Measurements from ENCODE around the gene KCNQ1. TPM values are rescaled to one million over a fixed set of nuclear protein-coding genes. Genes with fewer than 3 reads are reported as not detected.

The KCNQ1 gene
- total RNA-seq, 1 experiment from 2014 or later, result 2.5 TPM

DNA sequence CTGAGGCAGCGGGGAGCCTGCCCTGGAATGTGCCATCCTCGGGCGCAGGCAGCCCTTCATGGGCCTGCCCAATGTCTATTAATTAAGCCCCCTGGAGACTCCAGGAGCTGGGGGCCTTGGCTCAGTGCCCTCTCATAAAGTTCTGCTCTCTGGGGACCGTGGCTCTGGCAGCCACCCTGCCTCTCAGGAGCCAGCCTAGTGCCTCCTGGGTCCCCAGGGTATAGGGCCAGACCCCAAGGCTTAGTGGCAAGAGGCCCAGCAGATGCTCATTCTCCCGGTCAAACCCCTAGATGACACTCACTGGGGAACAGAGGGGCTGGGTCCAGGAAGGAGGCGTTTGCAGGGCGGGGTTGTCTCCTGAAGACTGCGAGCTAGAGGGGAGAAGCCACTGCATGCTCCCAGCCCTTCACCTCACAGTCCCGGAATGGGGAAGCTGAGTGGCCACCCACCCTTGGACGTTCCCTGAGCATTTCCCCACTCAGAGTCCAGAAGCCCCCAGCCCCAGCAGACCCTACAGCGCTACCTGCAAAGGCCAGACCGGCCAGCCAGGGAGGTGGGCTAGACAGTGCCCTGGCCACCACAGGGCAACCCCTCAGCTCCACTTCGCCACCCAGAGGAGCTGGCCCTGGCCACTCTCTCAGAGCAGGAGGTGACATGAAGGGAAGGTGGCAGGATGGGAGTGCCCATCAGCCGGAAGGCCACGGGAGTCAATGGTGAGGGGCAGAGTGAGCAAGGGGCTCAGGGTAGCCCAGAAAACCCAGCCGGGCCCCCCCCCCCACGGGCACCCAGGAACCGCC, 357.8 kb downstream of the KCNQ1 start (continued):
- TF ChIP-seq, protein P1, sequence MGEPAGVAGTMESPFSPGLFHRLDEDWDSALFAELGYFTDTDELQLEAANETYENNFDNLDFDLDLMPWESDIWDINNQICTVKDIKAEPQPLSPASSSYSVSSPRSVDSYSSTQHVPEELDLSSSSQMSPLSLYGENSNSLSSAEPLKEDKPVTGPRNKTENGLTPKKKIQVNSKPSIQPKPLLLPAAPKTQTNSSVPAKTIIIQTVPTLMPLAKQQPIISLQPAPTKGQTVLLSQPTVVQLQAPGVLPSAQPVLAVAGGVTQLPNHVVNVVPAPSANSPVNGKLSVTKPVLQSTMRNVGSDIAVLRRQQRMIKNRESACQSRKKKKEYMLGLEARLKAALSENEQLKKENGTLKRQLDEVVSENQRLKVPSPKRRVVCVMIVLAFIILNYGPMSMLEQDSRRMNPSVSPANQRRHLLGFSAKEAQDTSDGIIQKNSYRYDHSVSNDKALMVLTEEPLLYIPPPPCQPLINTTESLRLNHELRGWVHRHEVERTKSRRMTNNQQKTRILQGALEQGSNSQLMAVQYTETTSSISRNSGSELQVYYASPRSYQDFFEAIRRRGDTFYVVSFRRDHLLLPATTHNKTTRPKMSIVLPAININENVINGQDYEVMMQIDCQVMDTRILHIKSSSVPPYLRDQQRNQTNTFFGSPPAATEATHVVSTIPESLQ (CRISPR knock-in tag; IDR thresholded peaks at IDR 0.05), result no peak
- TF ChIP-seq, protein P2, sequence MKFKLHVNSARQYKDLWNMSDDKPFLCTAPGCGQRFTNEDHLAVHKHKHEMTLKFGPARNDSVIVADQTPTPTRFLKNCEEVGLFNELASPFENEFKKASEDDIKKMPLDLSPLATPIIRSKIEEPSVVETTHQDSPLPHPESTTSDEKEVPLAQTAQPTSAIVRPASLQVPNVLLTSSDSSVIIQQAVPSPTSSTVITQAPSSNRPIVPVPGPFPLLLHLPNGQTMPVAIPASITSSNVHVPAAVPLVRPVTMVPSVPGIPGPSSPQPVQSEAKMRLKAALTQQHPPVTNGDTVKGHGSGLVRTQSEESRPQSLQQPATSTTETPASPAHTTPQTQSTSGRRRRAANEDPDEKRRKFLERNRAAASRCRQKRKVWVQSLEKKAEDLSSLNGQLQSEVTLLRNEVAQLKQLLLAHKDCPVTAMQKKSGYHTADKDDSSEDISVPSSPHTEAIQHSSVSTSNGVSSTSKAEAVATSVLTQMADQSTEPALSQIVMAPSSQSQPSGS (CRISPR knock-in tag; IDR thresholded peaks at IDR 0.05; ENCODE audit: borderline replicate concordance, low read depth), result no peak
- TF ChIP-seq ELF4 (CRISPR knock-in tag; IDR thresholded peaks at IDR 0.05; ENCODE audit: low read depth) (no peak), ZNF317 (CRISPR knock-in tag; IDR thresholded peaks at IDR 0.05; ENCODE audit: borderline replicate concordance, low read depth) (no peak)

DNA sequence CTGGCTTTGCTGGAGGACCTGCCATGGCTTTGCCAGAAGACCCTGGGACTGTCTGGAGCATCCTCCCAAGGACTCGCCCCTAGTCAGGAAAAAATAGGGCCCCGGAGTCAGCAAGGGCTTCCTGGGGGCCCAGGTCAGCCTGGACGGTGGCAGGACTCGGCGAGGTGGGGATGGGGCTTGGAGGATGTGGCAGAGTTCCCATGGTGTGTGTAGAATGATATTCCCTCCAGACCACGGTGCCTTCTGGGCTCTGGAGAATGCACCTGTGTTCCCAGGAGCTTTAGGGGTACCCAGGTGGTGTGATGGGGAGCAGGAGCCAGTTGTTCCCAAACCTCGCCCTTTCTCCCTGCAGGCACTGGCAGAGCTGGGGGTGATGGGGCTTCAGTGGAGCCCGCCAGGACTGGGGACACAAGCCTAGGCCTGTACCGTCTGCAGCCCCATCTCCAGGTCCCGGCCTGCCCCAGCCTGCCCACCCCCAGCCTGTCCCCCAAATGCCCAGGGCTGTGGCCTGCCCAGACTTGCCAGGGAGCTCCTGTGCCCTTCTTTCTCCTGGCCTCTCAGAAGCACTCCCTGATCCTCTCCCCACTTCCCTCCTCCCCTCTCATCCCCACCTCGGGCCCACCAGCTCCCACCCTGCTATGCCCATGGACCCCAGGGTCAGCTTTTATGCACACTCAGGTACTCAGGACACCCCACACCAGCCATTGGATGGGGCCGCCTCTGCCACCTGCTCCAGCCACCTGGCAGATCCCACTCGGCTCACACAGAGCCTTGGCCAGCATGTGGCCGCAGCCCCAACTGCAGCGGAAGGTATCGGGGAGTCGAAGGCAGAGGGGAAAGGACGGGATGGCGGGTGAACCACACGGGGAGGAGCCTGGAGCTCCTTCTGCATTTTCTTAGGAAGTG, 358.6 kb downstream of the KCNQ1 start:
- peaks cover 7% of the 10 kb centered on the region for H3K36me3 Mint-ChIP-seq
- peaks cover 71% of the 10 kb centered on the region for H3K27me3 Mint-ChIP-seq (ENCODE audit: low read depth)
- ChIA-PET CTCF (interaction anchor here (0.6 kb wide), 1 partner anchor 88 kb away, joined by 3 read pairs; no protein-coding TSS in a partner anchor), POLR2A (no interaction called here)
- H3K27ac Mint-ChIP-seq, result no peak overlapping the region
- DNase-seq (ENCODE audit: low spot score) (peak; percentile 11), ATAC-seq (peak; percentile 14; the same call in 1 of the 2 replicates)
- H3K4me1 Mint-ChIP-seq, result peaks cover 17% of the 10 kb centered on the region
- H3K4me3 Mint-ChIP-seq, result no peak overlapping the region
- H3K9me3 Mint-ChIP-seq, result peaks cover 9% of the 10 kb centered on the region
- TF ChIP-seq TP53 (CRISPR knock-in tag; IDR thresholded peaks at IDR 0.05), result no peak
- no peak for TF ChIP-seq ZBTB21 (CRISPR knock-in tag; IDR thresholded peaks at IDR 0.05; ENCODE audit: borderline replicate concordance)
- TF ChIP-seq, protein P3, sequence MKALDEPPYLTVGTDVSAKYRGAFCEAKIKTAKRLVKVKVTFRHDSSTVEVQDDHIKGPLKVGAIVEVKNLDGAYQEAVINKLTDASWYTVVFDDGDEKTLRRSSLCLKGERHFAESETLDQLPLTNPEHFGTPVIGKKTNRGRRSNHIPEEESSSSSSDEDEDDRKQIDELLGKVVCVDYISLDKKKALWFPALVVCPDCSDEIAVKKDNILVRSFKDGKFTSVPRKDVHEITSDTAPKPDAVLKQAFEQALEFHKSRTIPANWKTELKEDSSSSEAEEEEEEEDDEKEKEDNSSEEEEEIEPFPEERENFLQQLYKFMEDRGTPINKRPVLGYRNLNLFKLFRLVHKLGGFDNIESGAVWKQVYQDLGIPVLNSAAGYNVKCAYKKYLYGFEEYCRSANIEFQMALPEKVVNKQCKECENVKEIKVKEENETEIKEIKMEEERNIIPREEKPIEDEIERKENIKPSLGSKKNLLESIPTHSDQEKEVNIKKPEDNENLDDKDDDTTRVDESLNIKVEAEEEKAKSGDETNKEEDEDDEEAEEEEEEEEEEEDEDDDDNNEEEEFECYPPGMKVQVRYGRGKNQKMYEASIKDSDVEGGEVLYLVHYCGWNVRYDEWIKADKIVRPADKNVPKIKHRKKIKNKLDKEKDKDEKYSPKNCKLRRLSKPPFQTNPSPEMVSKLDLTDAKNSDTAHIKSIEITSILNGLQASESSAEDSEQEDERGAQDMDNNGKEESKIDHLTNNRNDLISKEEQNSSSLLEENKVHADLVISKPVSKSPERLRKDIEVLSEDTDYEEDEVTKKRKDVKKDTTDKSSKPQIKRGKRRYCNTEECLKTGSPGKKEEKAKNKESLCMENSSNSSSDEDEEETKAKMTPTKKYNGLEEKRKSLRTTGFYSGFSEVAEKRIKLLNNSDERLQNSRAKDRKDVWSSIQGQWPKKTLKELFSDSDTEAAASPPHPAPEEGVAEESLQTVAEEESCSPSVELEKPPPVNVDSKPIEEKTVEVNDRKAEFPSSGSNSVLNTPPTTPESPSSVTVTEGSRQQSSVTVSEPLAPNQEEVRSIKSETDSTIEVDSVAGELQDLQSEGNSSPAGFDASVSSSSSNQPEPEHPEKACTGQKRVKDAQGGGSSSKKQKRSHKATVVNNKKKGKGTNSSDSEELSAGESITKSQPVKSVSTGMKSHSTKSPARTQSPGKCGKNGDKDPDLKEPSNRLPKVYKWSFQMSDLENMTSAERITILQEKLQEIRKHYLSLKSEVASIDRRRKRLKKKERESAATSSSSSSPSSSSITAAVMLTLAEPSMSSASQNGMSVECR (CRISPR knock-in tag; IDR thresholded peaks at IDR 0.05; ENCODE audit: borderline replicate concordance), result no peak
- TF ChIP-seq ZNF416 (CRISPR knock-in tag; IDR thresholded peaks at IDR 0.05), result no peak
- TF ChIP-seq, protein P4, sequence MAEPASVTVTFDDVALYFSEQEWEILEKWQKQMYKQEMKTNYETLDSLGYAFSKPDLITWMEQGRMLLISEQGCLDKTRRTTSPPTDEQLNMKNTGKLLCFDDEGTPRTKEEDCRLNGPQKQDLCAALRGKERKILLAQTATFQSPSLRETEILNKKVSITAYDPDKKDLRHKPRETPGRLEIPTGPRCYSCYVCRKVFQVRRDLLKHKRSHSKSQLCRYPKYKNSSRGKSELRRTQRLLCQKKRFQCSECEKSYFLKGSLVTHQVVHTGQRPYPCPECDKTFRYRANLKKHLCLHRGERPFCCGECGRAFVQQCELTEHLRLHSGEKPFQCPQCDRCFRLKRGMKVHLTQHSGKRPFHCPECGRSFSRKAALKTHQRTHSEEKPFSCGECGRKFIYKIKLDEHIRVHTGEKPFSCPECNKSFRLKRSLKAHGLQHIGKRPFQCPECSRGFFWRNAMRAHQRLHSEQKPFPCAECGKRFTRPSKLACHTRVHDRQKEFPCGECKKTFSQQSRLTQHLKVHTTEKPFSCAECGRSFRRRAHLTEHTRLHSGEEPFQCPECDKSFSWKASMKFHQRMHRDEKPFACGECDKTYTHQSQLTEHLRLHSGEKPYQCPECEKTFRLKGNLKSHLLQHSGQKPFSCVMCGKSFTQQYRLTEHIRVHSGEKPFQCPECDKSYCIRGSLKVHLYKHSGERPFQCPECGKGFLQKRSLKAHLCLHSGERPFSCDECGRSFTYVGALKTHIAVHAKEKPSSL (CRISPR knock-in tag; conservative IDR thresholded peaks at IDR 0.05), result no peak
- TF ChIP-seq RORB (CRISPR knock-in tag; IDR thresholded peaks at IDR 0.05), result no peak
- no peak for TF ChIP-seq ZNF263 (CRISPR knock-in tag; IDR thresholded peaks at IDR 0.05; ENCODE audit: low read depth)
- TF ChIP-seq, protein P5, sequence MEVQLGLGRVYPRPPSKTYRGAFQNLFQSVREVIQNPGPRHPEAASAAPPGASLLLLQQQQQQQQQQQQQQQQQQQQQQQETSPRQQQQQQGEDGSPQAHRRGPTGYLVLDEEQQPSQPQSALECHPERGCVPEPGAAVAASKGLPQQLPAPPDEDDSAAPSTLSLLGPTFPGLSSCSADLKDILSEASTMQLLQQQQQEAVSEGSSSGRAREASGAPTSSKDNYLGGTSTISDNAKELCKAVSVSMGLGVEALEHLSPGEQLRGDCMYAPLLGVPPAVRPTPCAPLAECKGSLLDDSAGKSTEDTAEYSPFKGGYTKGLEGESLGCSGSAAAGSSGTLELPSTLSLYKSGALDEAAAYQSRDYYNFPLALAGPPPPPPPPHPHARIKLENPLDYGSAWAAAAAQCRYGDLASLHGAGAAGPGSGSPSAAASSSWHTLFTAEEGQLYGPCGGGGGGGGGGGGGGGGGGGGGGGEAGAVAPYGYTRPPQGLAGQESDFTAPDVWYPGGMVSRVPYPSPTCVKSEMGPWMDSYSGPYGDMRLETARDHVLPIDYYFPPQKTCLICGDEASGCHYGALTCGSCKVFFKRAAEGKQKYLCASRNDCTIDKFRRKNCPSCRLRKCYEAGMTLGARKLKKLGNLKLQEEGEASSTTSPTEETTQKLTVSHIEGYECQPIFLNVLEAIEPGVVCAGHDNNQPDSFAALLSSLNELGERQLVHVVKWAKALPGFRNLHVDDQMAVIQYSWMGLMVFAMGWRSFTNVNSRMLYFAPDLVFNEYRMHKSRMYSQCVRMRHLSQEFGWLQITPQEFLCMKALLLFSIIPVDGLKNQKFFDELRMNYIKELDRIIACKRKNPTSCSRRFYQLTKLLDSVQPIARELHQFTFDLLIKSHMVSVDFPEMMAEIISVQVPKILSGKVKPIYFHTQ (CRISPR knock-in tag; IDR thresholded peaks at IDR 0.05), result no peak
- TF ChIP-seq, protein P2 (CRISPR knock-in tag; IDR thresholded peaks at IDR 0.05; ENCODE audit: borderline replicate concordance, low read depth), result no peak
- TF ChIP-seq SOX15 (CRISPR knock-in tag; IDR thresholded peaks at IDR 0.05), result no peak
- no peak for TF ChIP-seq ZNF423 (CRISPR knock-in tag; IDR thresholded peaks at IDR 0.05)
- TF ChIP-seq, protein P6, sequence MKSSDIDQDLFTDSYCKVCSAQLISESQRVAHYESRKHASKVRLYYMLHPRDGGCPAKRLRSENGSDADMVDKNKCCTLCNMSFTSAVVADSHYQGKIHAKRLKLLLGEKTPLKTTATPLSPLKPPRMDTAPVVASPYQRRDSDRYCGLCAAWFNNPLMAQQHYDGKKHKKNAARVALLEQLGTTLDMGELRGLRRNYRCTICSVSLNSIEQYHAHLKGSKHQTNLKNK (CRISPR knock-in tag; IDR thresholded peaks at IDR 0.05), result no peak
- TF ChIP-seq ZNF219 (CRISPR knock-in tag; IDR thresholded peaks at IDR 0.05; ENCODE audit: borderline replicate concordance), result no peak
- TF ChIP-seq TEAD1 (CRISPR knock-in tag; IDR thresholded peaks at IDR 0.05), result no peak

Data from WTC11 (cell line).